Ishikawa (cell line): ENCODE data around the gene ARMH4.

Experiments
- EP300 ChIP-seq: IDR thresholded peaks from 2 replicates; pipeline ENCODE4 v1.6.1; 2012; ENCODE audit warnings: borderline replicate concordance
- TAF1 ChIP-seq: IDR thresholded peaks from 2 replicates; pipeline ENCODE4 v1.6.1; 2012; ENCODE audit warnings: low read depth, mild to moderate bottlenecking
- TF ChIP-seq, protein P1 (sequence below): IDR thresholded peaks from 2 replicates; pipeline ENCODE4 v1.6.1; 2012; ENCODE audit warnings: low read depth, mild to moderate bottlenecking
- TF ChIP-seq, protein P2 (sequence below): IDR thresholded peaks from 2 replicates; pipeline ENCODE4 v1.6.1; 2012

DNA sequence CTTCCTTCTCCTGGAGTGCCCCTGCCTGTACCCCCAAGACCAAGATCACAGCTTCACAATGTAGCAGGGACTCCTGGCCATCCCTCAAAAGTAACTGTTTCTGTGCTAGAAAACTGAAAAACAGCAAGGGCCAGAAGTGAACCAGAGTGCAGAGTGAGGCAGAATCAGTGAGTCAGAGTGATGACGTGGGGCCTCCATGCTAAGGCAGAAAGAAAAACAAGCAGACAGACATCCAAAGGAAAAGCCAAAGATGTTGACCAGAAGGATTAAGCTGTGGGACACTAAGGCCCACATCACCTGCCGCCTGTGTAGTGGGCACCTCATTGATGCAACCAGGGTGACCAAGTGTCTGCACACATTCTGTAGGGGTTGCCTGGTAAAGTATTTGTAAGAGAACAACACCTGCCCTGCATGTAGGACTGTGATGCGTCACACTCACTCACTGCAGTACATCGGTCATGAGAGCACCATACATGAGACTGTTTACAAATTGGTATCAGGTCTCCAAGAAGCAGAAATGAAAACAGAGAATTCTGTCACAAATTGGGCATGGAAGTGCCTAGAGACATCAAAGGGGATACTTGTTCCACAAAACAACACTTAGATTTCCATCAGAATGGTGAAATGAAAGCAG, 51.2 kb downstream of the ARMH4 start:
- TF ChIP-seq, protein P1, sequence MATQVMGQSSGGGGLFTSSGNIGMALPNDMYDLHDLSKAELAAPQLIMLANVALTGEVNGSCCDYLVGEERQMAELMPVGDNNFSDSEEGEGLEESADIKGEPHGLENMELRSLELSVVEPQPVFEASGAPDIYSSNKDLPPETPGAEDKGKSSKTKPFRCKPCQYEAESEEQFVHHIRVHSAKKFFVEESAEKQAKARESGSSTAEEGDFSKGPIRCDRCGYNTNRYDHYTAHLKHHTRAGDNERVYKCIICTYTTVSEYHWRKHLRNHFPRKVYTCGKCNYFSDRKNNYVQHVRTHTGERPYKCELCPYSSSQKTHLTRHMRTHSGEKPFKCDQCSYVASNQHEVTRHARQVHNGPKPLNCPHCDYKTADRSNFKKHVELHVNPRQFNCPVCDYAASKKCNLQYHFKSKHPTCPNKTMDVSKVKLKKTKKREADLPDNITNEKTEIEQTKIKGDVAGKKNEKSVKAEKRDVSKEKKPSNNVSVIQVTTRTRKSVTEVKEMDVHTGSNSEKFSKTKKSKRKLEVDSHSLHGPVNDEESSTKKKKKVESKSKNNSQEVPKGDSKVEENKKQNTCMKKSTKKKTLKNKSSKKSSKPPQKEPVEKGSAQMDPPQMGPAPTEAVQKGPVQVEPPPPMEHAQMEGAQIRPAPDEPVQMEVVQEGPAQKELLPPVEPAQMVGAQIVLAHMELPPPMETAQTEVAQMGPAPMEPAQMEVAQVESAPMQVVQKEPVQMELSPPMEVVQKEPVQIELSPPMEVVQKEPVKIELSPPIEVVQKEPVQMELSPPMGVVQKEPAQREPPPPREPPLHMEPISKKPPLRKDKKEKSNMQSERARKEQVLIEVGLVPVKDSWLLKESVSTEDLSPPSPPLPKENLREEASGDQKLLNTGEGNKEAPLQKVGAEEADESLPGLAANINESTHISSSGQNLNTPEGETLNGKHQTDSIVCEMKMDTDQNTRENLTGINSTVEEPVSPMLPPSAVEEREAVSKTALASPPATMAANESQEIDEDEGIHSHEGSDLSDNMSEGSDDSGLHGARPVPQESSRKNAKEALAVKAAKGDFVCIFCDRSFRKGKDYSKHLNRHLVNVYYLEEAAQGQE: no peak
- no peak for TF ChIP-seq EP300
- no peak for TF ChIP-seq TAF1
- TF ChIP-seq, protein P2, sequence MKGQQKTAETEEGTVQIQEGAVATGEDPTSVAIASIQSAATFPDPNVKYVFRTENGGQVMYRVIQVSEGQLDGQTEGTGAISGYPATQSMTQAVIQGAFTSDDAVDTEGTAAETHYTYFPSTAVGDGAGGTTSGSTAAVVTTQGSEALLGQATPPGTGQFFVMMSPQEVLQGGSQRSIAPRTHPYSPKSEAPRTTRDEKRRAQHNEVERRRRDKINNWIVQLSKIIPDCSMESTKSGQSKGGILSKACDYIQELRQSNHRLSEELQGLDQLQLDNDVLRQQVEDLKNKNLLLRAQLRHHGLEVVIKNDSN: no peak
